ENCODE data around the gene WASL. TPM values are rescaled to one million over a fixed set of nuclear protein-coding genes. Genes with fewer than 3 reads are reported as not detected.

WASL gene
- 3.6 TPM for total RNA-seq (2013)
- polyA plus RNA-seq, result 1 to 10 TPM; 1.6 to 3.9 (median 2.1) TPM
- 4.3 and 5.1 TPM in 2 replicates for polyA minus RNA-seq
- total RNA-seq, result 19.7 to 59.7 (median 33.2) reads per million in 11 experiments

GRCh38 chr7:123748734-123749536 is at the start of gene WASL:
Gene WASL, minus strand, starts transcription at chr7:123749003. Its CDS starts 269 bp downstream, at chr7:123748734.
- WGBS (ENCODE audit: insufficient coverage), result under 1% methylated on average over 79 of the region's 93 CpGs
- Histone ChIP-seq H3K27me3 (ENCODE audit: control insufficient read depth in 2 of 2, insufficient read depth in 2 of 2, low read length in 2 of 2) (no peaks in the 10 kb centered on the region), H3K4me2 (replicated peaks; ENCODE audit: extremely low read depth, low read length, poor library complexity, severe bottlenecking) (peak within 1 kb of the TSS; percentile 96), H3K27ac (ENCODE audit: low read depth in 1 of 2, low read length in 2 of 2) (peak within 1 kb of the TSS; percentile 97 to 100), H3K9ac (ENCODE audit: insufficient read depth, low read length, poor library complexity, severe bottlenecking) (peak within 1 kb of the TSS; percentile 95), H3K79me2 (ENCODE audit: insufficient read depth, low read length) (peaks cover 42% of the 10 kb centered on the region), H3K9me3 (replicated peaks in 1 of 2; ENCODE audit: control insufficient read depth in 1 of 2, insufficient read depth in 1 of 2, low read length in 2 of 2) (no peaks in the 10 kb centered on the region), H4K20me1 (ENCODE audit: insufficient read depth, low read length) (peaks cover 43% of the 10 kb centered on the region), H3K4me1 (ENCODE audit: control insufficient read depth in 1 of 2, insufficient read depth in 2 of 2, low read length in 2 of 2) (peaks cover 20 to 48% of the 10 kb centered on the region in 2 donors), H3K4me3 (replicated peaks in 1 of 3; ENCODE audit: low read depth in 2 of 3, low read length in 3 of 3) (peak within 1 kb of the TSS; percentile 71 to 99 (median 94)), H2AFZ (ENCODE audit: insufficient read depth, low read depth, low read length, poor library complexity, severe bottlenecking) (peak within 1 kb of the TSS; percentile 91), H3K36me3 (replicated peaks in 1 of 2; ENCODE audit: control insufficient read depth in 1 of 2, insufficient read depth in 2 of 2, low read length in 2 of 2) (no peaks in the 10 kb centered on the region)
- peak within 1 kb of the TSS; percentile 97 to 99 for H3K4me3 Mint-ChIP-seq
- TF ChIP-seq CTCF (IDR thresholded peaks at IDR 0.05), result no peak
- H3K27me3 Mint-ChIP-seq (ENCODE audit: low read depth in 3 of 3), result peaks cover 0 to 2% (median 0%) of the 10 kb centered on the region in 3 donors
- H3K9me3 Mint-ChIP-seq, result no peaks in the 10 kb centered on the region
- peak within 1 kb of the TSS; percentile 96 to 99 (median 98) for H3K27ac Mint-ChIP-seq
- H3K36me3 Mint-ChIP-seq, result no peaks in the 10 kb centered on the region
- peak; percentile 85 to 92 (median 91) for DNase-seq
- intact Hi-C loops (cut with micrococcal nuclease), result loop anchor here in 1 of 2 donors (10.0 kb wide), 2 partner anchors 54 to 194 kb away; partner anchors contain the start of gene NDUFA5
- H3K4me1 Mint-ChIP-seq, result peaks cover 44% of the 10 kb centered on the region

- no peak overlapping the region for H3K4me2 ChIP-seq (replicated peaks; ENCODE audit: extremely low read depth, low read length, poor library complexity, severe bottlenecking)
- H4K20me1 ChIP-seq (ENCODE audit: insufficient read depth, low read length), result no peaks in the 10 kb centered on the region
- peaks cover 0 to 2% (median 0%) of the 10 kb centered on the region in 7 donors for H3K9me3 Mint-ChIP-seq
- peak in 2 of 3 donors; percentile 21 to 39 for DNase-seq
- no peak overlapping the region for H3K4me3 ChIP-seq (replicated peaks in 1 of 3; ENCODE audit: low read depth in 2 of 3, low read length in 3 of 3)
- 60% methylated on average over 2 of the region's 2 CpGs for WGBS (ENCODE audit: insufficient coverage)
- H3K36me3 Mint-ChIP-seq, result no peaks in the 10 kb centered on the region
- peaks cover 0 to 5% (median under 1%) of the 10 kb centered on the region in 3 donors for H3K27me3 Mint-ChIP-seq (ENCODE audit: low read depth in 3 of 3)
- no peaks in the 10 kb centered on the region for H3K79me2 ChIP-seq (ENCODE audit: insufficient read depth, low read length)
- intact Hi-C loops (cut with micrococcal nuclease), result loop anchor here in 1 of 2 donors (5.0 kb wide), 1 partner anchor 64 kb away; no protein-coding TSS in a partner anchor
- H3K9me3 ChIP-seq (replicated peaks in 1 of 2; ENCODE audit: control insufficient read depth in 1 of 2, insufficient read depth in 1 of 2, low read length in 2 of 2), result no peaks in the 10 kb centered on the region
- H3K9ac ChIP-seq (ENCODE audit: insufficient read depth, low read length, poor library complexity, severe bottlenecking), result no peak overlapping the region
- H3K4me3 Mint-ChIP-seq, result no peak overlapping the region
- no peaks in the 10 kb centered on the region for H3K36me3 ChIP-seq (replicated peaks in 1 of 2; ENCODE audit: control insufficient read depth in 1 of 2, insufficient read depth in 2 of 2, low read length in 2 of 2)
- no peaks in the 10 kb centered on the region for H3K4me1 Mint-ChIP-seq
- H2AFZ ChIP-seq (ENCODE audit: insufficient read depth, low read depth, low read length, poor library complexity, severe bottlenecking), result no peak overlapping the region
- no peaks in the 10 kb centered on the region for H3K27me3 ChIP-seq (ENCODE audit: control insufficient read depth in 2 of 2, insufficient read depth in 2 of 2, low read length in 2 of 2)
- peak; percentile 73 for TF ChIP-seq CTCF (IDR thresholded peaks at IDR 0.05)
- H3K4me1 ChIP-seq (ENCODE audit: control insufficient read depth in 1 of 2, insufficient read depth in 2 of 2, low read length in 2 of 2), result no peaks in the 10 kb centered on the region
- no peak overlapping the region for H3K27ac ChIP-seq (ENCODE audit: low read depth in 1 of 2, low read length in 2 of 2)
- no peak overlapping the region for H3K27ac Mint-ChIP-seq
These were observed 49.1 kb upstream of the WASL start for GRCh38 chr7:123797673-123798531.

Data from CD14-positive monocyte (primary cell).